ENCODE measurements around the gene TSPEAR.

- TF ChIP-seq CTCF (IDR thresholded peaks at IDR 0.05; ENCODE audit: low read depth, low read length, poor library complexity, severe bottlenecking) (no peak), EZH2phosphoT487 (IDR thresholded peaks at IDR 0.05; ENCODE audit: borderline replicate concordance, low read length) (no peak)
These were observed 250.4 kb downstream of the TSPEAR start for GRCh38 chr21:44461005-44461404.

Measured in DOHH2 (cell line).